GM13977 (cell line): Measurements from ENCODE around the gene GABPB1.
A peak's percentile ranks its signal among the peaks of the same experiment; 100 is the strongest.

ENCODE experiments used
- DNase-seq: peaks from one replicate; pipeline ENCODE4 v3.0.0; 2012; ENCODE audit warnings: low spot score
- in situ Hi-C: fragments of 300-500 bp; cut with MboI; formaldehyde crosslinking; loops from one replicate; pipeline ENCODE4 v1.12.0; 2022; ENCODE audit warnings: low sequenced_read_pairs, low pct_unique_long_range_greater_than_20kb, mixed read lengths, inconsistent platforms; ENCODE audit not compliant: unreplicated experiment
- TF ChIP-seq, protein P1 (sequence below): IDR thresholded peaks from 2 replicates; pipeline ENCODE4 v1.5.1; 2012; ENCODE audit warnings: mild to moderate bottlenecking, control low read depth; ENCODE audit not compliant: insufficient read depth; ENCODE audit errors: extremely low read depth, missing control alignments

GABPB1 gene

DNA sequence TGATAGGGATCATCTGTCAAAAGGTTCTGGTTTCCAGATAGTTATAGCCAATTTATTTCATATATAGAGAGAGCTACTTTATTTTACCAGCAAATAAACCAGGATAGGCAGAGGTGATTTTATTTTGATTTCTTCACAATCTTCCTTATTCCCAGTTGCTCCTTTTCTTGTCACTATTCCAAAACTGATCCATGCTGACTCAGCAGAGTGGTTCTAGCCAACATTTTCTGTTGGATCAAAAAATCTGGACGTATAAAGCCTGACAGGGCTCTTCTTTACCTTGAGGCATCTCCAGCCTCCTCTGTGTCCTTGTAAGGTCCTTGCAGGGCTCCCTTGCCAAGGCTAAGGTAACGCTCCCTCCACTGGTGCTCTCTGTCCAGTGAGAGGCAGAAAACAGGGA lies 105.3 kb downstream of the GABPB1 start:
- in situ Hi-C loops = no loop called here
- no peak for DNase-seq
- TF ChIP-seq, protein P1, sequence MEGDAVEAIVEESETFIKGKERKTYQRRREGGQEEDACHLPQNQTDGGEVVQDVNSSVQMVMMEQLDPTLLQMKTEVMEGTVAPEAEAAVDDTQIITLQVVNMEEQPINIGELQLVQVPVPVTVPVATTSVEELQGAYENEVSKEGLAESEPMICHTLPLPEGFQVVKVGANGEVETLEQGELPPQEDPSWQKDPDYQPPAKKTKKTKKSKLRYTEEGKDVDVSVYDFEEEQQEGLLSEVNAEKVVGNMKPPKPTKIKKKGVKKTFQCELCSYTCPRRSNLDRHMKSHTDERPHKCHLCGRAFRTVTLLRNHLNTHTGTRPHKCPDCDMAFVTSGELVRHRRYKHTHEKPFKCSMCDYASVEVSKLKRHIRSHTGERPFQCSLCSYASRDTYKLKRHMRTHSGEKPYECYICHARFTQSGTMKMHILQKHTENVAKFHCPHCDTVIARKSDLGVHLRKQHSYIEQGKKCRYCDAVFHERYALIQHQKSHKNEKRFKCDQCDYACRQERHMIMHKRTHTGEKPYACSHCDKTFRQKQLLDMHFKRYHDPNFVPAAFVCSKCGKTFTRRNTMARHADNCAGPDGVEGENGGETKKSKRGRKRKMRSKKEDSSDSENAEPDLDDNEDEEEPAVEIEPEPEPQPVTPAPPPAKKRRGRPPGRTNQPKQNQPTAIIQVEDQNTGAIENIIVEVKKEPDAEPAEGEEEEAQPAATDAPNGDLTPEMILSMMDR = no peak

DNA sequence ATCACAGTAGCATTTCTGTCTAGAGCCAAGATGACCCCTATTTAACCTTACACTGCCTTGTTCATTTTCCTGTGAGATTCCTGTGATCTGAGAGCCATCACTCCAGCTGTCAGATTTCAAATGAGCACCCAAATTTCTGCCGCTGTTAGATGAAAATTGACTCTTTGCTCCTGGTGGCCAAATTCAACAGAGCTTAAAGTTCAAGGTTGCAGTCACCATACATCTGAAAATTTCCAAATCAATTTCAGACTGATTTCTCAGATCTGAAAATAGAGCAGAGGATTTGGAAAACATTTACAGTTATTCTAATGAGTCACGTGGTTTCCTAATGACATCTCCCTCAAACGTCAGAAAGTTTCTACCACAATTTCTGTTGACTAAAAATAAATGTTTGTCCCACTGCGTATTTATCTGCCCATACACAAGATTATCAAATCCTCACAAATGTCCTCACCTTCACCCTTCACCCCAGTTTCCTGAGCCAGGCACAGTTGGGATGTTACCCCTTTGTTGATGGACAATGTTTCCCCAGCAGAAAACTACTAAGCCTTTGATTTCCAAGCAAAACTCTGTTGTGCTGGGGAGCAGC lies 105.9 kb downstream of the GABPB1 start:
- DNase-seq = no peak
- in situ Hi-C loops = no loop called here
- TF ChIP-seq, protein P1 = no peak

DNA sequence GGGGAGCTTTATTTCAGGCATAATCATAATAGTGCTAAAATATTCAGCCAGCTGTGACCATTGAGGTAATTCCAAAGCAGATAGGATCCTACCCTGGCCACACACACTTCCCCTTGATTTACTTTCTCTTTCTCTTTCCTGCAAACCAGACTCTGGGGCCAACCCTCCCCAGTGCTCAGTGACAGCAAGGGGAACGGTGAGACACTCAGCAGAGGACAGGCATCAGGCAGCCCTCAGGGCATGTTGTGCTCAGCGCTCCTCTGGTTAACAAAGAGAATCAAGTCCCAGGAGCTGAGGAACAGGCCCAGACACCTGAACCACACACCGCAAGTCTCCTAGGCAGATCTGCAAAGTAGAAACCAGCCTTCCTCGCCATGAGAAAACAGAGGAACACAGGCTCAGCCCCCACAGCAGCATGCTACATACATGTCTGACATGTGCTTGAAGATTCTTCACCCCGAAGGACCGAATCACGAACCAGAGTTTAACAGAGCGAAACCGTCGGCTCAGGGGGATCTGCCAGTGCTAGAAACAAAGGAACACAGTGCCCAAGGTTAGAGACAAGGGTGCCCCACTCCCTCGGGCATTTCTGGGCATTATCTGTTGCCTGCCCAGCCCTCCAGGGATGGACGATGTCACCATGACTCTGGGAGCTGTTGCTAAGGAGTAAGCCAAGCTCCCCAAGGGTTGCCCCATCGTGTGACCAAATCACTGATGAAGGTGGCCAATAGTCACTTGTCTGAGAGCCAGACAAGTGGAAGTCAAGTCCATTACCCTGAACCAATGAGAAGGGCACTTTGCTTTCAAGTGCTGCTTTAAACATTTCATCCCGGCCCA lies 107.0 kb downstream of the GABPB1 start:
- peak; percentile 59 for DNase-seq
- TF ChIP-seq, protein P1 = no peak
- in situ Hi-C loops = no loop called here

DNA sequence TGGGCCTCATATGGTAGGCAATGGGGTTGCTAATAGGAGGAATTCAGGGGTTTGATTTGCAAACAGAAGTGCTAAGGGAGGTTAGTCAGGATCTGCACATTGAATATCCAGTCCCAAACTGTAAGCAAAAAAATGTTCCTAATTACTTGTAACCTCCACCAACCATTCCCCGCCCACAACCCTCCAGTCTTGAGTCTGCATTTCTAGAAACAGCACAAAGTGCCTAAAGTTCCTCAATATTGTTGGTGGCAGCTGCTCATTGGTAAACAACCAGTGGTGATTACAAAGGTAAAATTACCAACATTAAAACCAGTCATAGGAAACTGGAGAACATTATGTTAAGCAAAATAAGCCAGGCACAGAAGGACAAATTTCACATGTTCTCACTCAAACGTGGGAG lies 108.4 kb downstream of the GABPB1 start:
- TF ChIP-seq, protein P1 = no peak
- in situ Hi-C loops = no loop called here
- DNase-seq = no peak

DNA sequence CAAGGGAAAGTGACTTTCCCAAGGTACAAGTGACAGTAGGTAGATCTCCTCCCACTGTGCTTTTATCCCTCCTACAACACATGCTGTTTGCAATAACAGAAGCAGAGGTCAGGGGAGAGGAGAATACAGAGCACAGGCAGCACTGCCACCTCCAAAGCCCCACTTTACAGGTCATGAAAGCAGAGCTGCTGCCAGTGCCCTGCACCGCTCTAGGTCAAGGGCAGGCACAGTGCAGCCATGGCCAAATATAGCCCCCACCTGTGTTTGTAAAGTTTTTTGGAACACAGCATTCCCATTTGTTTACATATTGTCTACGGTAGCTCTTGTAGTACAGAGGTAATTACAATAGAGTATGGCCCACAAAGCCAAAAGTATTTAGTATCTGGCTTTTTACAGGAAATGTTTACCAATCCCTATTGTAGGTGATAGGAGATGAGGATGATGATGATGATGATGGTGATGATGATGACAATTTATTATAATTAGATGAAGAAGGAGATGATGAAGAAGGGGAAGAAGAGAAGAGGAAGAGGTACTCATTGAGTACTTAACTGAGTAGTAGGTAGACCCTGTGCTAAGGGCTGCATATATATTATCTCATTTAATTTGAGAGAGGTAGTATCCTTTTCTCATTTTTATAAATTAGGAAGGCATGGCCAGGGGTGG lies 109.9 kb downstream of the GABPB1 start:
- in situ Hi-C loops = no loop called here
- TF ChIP-seq, protein P1 = no peak
- DNase-seq = no peak

DNA sequence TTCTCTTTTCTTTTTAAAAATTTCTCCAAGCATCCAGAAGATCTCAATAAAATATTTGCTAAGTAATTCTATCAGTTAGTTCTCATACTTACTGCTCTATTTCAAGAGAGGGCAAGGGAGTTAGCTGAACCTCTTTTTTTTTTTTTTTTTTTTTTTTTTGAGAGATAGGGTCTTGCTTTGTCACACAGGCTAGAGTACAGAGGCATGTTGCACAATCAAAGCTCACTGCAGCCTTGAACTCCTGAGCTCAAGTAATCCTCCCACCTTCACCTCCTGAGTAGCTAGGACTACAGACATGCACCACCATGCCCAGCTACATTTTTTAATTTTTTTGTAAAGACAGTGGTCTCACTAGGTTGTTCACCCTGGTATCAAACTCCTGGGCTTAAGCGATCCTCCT lies 110.8 kb downstream of the GABPB1 start:
- in situ Hi-C loops = no loop called here
- DNase-seq = no peak
- TF ChIP-seq, protein P1 = no peak
